ENCODE measurements around the gene USH1C.

- no peak for TF ChIP-seq REST (tag by site-specific recombination; IDR thresholded peaks at IDR 0.05)
- TF ChIP-seq, protein P1, sequence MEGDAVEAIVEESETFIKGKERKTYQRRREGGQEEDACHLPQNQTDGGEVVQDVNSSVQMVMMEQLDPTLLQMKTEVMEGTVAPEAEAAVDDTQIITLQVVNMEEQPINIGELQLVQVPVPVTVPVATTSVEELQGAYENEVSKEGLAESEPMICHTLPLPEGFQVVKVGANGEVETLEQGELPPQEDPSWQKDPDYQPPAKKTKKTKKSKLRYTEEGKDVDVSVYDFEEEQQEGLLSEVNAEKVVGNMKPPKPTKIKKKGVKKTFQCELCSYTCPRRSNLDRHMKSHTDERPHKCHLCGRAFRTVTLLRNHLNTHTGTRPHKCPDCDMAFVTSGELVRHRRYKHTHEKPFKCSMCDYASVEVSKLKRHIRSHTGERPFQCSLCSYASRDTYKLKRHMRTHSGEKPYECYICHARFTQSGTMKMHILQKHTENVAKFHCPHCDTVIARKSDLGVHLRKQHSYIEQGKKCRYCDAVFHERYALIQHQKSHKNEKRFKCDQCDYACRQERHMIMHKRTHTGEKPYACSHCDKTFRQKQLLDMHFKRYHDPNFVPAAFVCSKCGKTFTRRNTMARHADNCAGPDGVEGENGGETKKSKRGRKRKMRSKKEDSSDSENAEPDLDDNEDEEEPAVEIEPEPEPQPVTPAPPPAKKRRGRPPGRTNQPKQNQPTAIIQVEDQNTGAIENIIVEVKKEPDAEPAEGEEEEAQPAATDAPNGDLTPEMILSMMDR (tag by site-specific recombination; IDR thresholded peaks at IDR 0.05) = no peak
- no peak for TF ChIP-seq SETDB1 (IDR thresholded peaks at IDR 0.05; ENCODE audit: insufficient read length, low read length)
- TF ChIP-seq ZNF433 (tag by site-specific recombination; IDR thresholded peaks at IDR 0.05; ENCODE audit: low read depth) = no peak
- TF ChIP-seq ZSCAN16 (tag by site-specific recombination; IDR thresholded peaks at IDR 0.05) = no peak
- TF ChIP-seq ZNF704 (tag by site-specific recombination; IDR thresholded peaks at IDR 0.05) = no peak
- no peak for TF ChIP-seq ZNF398 (tag by site-specific recombination; IDR thresholded peaks at IDR 0.05)
- TF ChIP-seq ZNF624 (tag by site-specific recombination; IDR thresholded peaks at IDR 0.05) = no peak
- TF ChIP-seq MEIS1 (CRISPR knock-in tag; IDR thresholded peaks at IDR 0.05; ENCODE audit: borderline replicate concordance) = no peak
- TF ChIP-seq ZNF16 (tag by site-specific recombination; IDR thresholded peaks at IDR 0.05; ENCODE audit: low read depth) = no peak
Observed at GRCh38 chr11:17538054-17538453, 6.2 kb downstream of the USH1C start.
